Measurements from ENCODE around the gene CDH26. TPM values are rescaled to one million over a fixed set of nuclear protein-coding genes. Genes with fewer than 3 reads are reported as not detected.

The CDH26 gene
- polyA plus RNA-seq, 1 donor from 2014 or later: 0.43 TPM

- no peaks in the 10 kb centered on the region for H4K20me1 ChIP-seq (ENCODE audit: insufficient read depth)
Observed at GRCh38 chr20:60060006-60060557, 101.9 kb downstream of the CDH26 start.

GRCh38 chr20:60060593-60060992 is 102.4 kb downstream of the CDH26 start:
- Histone ChIP-seq H2AFZ (ENCODE audit: low read depth, low read length) (no peak overlapping the region), H3F3A (ENCODE audit: insufficient read depth, low read length, poor library complexity, severe bottlenecking) (no peaks in the 10 kb centered on the region)
- TF ChIP-seq POLR2AphosphoS5 (IDR thresholded peaks at IDR 0.05): no peak
- no peak for TF ChIP-seq REST (IDR thresholded peaks at IDR 0.05; ENCODE audit: borderline replicate concordance)
- no peak for TF ChIP-seq EP300 (conservative IDR thresholded peaks at IDR 0.05; ENCODE audit: poor library complexity, severe bottlenecking)
- TF ChIP-seq CTCF (IDR thresholded peaks at IDR 0.05; ENCODE audit: poor library complexity, severe bottlenecking): no peak
- TF ChIP-seq SMC3 (conservative IDR thresholded peaks at IDR 0.05; ENCODE audit: poor library complexity): no peak

More at GRCh38 chr20:60060006-60060557, 101.9 kb downstream of the CDH26 start:
- Histone ChIP-seq H3F3A (ENCODE audit: insufficient read depth, low read length, poor library complexity, severe bottlenecking) (no peaks in the 10 kb centered on the region), H3K4me2 (ENCODE audit: low read length) (no peak overlapping the region), H3K4me3 (ENCODE audit: low read length) (no peak overlapping the region), H3K27me3 (ENCODE audit: insufficient read depth, low read depth, low read length) (no peaks in the 10 kb centered on the region), H3K27ac (ENCODE audit: low read length) (no peak overlapping the region), H3K79me2 (replicated peaks; ENCODE audit: insufficient read depth, low read length) (no peaks in the 10 kb centered on the region), H3K9ac (ENCODE audit: low read length) (no peak overlapping the region), H3K9me3 (ENCODE audit: low read length) (no peaks in the 10 kb centered on the region), H3K9me2 (ENCODE audit: insufficient read depth, low read length) (no peaks in the 10 kb centered on the region), H2AFZ (ENCODE audit: low read depth, low read length) (no peak overlapping the region), H3K36me3 (ENCODE audit: insufficient read depth, low read length) (no peaks in the 10 kb centered on the region)
- TF ChIP-seq MXI1 (conservative IDR thresholded peaks at IDR 0.05; ENCODE audit: poor library complexity, severe bottlenecking) (no peak), REST (IDR thresholded peaks at IDR 0.05; ENCODE audit: borderline replicate concordance) (no peak), TAF1 (IDR thresholded peaks at IDR 0.05; ENCODE audit: low read depth) (no peak), POLR2AphosphoS5 (IDR thresholded peaks at IDR 0.05) (no peak), RAD21 (conservative IDR thresholded peaks at IDR 0.05) (no peak), EZH2 (IDR thresholded peaks at IDR 0.05; ENCODE audit: borderline replicate concordance, insufficient read depth, low read length, poor library complexity, severe bottlenecking) (no peak), CTCF (IDR thresholded peaks at IDR 0.05; ENCODE audit: poor library complexity, severe bottlenecking) (no peak), SMC3 (conservative IDR thresholded peaks at IDR 0.05; ENCODE audit: poor library complexity) (no peak), EP300 (conservative IDR thresholded peaks at IDR 0.05; ENCODE audit: poor library complexity, severe bottlenecking) (no peak)

More at GRCh38 chr20:60060593-60060992, 102.4 kb downstream of the CDH26 start:
- H4K20me1 ChIP-seq (ENCODE audit: insufficient read depth): no peaks in the 10 kb centered on the region
- H3K27me3 ChIP-seq (ENCODE audit: insufficient read depth, low read depth, low read length): no peaks in the 10 kb centered on the region
- H3K27ac ChIP-seq (ENCODE audit: low read length): no peak overlapping the region
- no peaks in the 10 kb centered on the region for H3K9me3 ChIP-seq (ENCODE audit: low read length)
- H3K9me2 ChIP-seq (ENCODE audit: insufficient read depth, low read length): no peaks in the 10 kb centered on the region
- H3K4me2 ChIP-seq (ENCODE audit: low read length): no peak overlapping the region
- no peak overlapping the region for H3K4me3 ChIP-seq (ENCODE audit: low read length)
- no peak overlapping the region for H3K9ac ChIP-seq (ENCODE audit: low read length)
- H3K36me3 ChIP-seq (ENCODE audit: insufficient read depth, low read length): no peaks in the 10 kb centered on the region
- no peaks in the 10 kb centered on the region for H3K79me2 ChIP-seq (replicated peaks; ENCODE audit: insufficient read depth, low read length)

All from neural cell (in vitro differentiated cells).